ENCODE data around the gene UBE2R2. TPM values are rescaled to one million over a fixed set of nuclear protein-coding genes. Genes with fewer than 3 reads are reported as not detected.

Gene UBE2R2
- total RNA-seq, 1 donor from 2014 or later = 34.2 TPM

GRCh38 chr9:33926746-33927485 is 110.0 kb downstream of the UBE2R2 start:
- TF ChIP-seq CTCF (IDR thresholded peaks at IDR 0.05; ENCODE audit: insufficient read depth, low read length, poor library complexity, severe bottlenecking) = no peak
- Histone ChIP-seq H3K27me3 (ENCODE audit: control insufficient read depth, insufficient read depth, low read length) (no peaks in the 10 kb centered on the region), H3K36me3 (ENCODE audit: control insufficient read depth, insufficient read depth, low read length) (peaks cover 10% of the 10 kb centered on the region), H3K4me3 (ENCODE audit: low read depth, low read length) (no peak overlapping the region)
- DNase-seq (ENCODE audit: low read depth) = no peak

GRCh38 chr9:33927694-33928093 is 110.7 kb downstream of the UBE2R2 start:
- no peak for TF ChIP-seq CTCF (IDR thresholded peaks at IDR 0.05; ENCODE audit: insufficient read depth, low read length, poor library complexity, severe bottlenecking)
- Histone ChIP-seq H3K4me3 (ENCODE audit: low read depth, low read length) (no peak overlapping the region), H3K27me3 (ENCODE audit: control insufficient read depth, insufficient read depth, low read length) (no peaks in the 10 kb centered on the region), H3K36me3 (ENCODE audit: control insufficient read depth, insufficient read depth, low read length) (peaks cover 10% of the 10 kb centered on the region)
- no peak for DNase-seq (ENCODE audit: low read depth)

- DNase-seq (ENCODE audit: low read depth) = no peak
- Histone ChIP-seq H3K27me3 (ENCODE audit: control insufficient read depth, insufficient read depth, low read length) (no peaks in the 10 kb centered on the region), H3K4me3 (ENCODE audit: low read depth, low read length) (no peak overlapping the region), H3K36me3 (ENCODE audit: control insufficient read depth, insufficient read depth, low read length) (peaks cover 6% of the 10 kb centered on the region)
- no peak for TF ChIP-seq CTCF (IDR thresholded peaks at IDR 0.05; ENCODE audit: insufficient read depth, low read length, poor library complexity, severe bottlenecking)
Measured at GRCh38 chr9:33931326-33931725, 114.4 kb downstream of the UBE2R2 start.

GRCh38 chr9:33932078-33932807 is 115.3 kb downstream of the UBE2R2 start:
- no peaks in the 10 kb centered on the region for H3K27me3 ChIP-seq (ENCODE audit: control insufficient read depth, insufficient read depth, low read length)
- no peak overlapping the region for H3K4me3 ChIP-seq (ENCODE audit: low read depth, low read length)
- H3K36me3 ChIP-seq (ENCODE audit: control insufficient read depth, insufficient read depth, low read length) = peaks cover 4% of the 10 kb centered on the region
- TF ChIP-seq CTCF (IDR thresholded peaks at IDR 0.05; ENCODE audit: insufficient read depth, low read length, poor library complexity, severe bottlenecking) = no peak
- no peak for DNase-seq (ENCODE audit: low read depth)

- H3K27me3 ChIP-seq (ENCODE audit: control insufficient read depth, insufficient read depth, low read length) = no peaks in the 10 kb centered on the region
- no peak for DNase-seq (ENCODE audit: low read depth)
- no peak overlapping the region for H3K4me3 ChIP-seq (ENCODE audit: low read depth, low read length)
- peaks cover 4% of the 10 kb centered on the region for H3K36me3 ChIP-seq (ENCODE audit: control insufficient read depth, insufficient read depth, low read length)
- no peak for TF ChIP-seq CTCF (IDR thresholded peaks at IDR 0.05; ENCODE audit: insufficient read depth, low read length, poor library complexity, severe bottlenecking)
Measured at GRCh38 chr9:33934188-33934878, 117.4 kb downstream of the UBE2R2 start.
